ENCODE data around the gene STAG1. TPM values are rescaled to one million over a fixed set of nuclear protein-coding genes. Genes with fewer than 3 reads are reported as not detected.

STAG1 gene
- total and polyA plus RNA-seq, 2 experiments from 2014 or later = 9.0 to 21.9 TPM

GRCh38 chr3:136396916-136397315, 355.3 kb downstream of the STAG1 start (continued):
- TF ChIP-seq ZNF462 (CRISPR knock-in tag; IDR thresholded peaks at IDR 0.05) (no peak), EZH2 (IDR thresholded peaks at IDR 0.05; ENCODE audit: low read depth, unreplicated experiment) (no peak), POLR2AphosphoS5 (IDR thresholded peaks at IDR 0.05; ENCODE audit: low read depth) (no peak), ETS1 (IDR thresholded peaks at IDR 0.05) (no peak), EZH2phosphoT487 (IDR thresholded peaks at IDR 0.05; ENCODE audit: unreplicated experiment) (no peak), NANOG (IDR thresholded peaks at IDR 0.05; ENCODE audit: borderline replicate concordance) (no peak)

- no peaks in the 10 kb centered on the region for H3K36me3 Mint-ChIP-seq (ENCODE audit: low read depth)
- H3K27me3 ChIP-seq (ENCODE audit: insufficient read depth) = no peaks in the 10 kb centered on the region
- no peaks in the 10 kb centered on the region for H3K36me3 ChIP-seq (ENCODE audit: insufficient read depth)
- no peaks in the 10 kb centered on the region for H3K9me3 Mint-ChIP-seq
- H3K27ac ChIP-seq (ENCODE audit: low read depth) = no peak overlapping the region
- no peaks in the 10 kb centered on the region for H3K79me2 ChIP-seq (replicated peaks; ENCODE audit: insufficient read depth)
- H3K4me1 Mint-ChIP-seq = no peaks in the 10 kb centered on the region
- no peak overlapping the region for H3K4me3 ChIP-seq
- H3K27me3 Mint-ChIP-seq (ENCODE audit: insufficient read depth, low read depth, poor library complexity) = no peaks in the 10 kb centered on the region
- no peak for TF ChIP-seq REST (IDR thresholded peaks at IDR 0.05; ENCODE audit: unreplicated experiment)
- TF ChIP-seq ETS1 (IDR thresholded peaks at IDR 0.05) = no peak
- no peaks in the 10 kb centered on the region for H4K20me1 ChIP-seq (replicated peaks; ENCODE audit: insufficient read depth)
- H3K4me3 Mint-ChIP-seq = no peak overlapping the region
- DNase-seq (ENCODE audit: low spot score) (no peak), ATAC-seq (no peak)
- H3F3A ChIP-seq (replicated peaks; ENCODE audit: low read depth) = no peaks in the 10 kb centered on the region
- no peaks in the 10 kb centered on the region for H3K4me1 ChIP-seq (ENCODE audit: insufficient read depth)
- H2AFZ ChIP-seq = no peak overlapping the region
- no peaks in the 10 kb centered on the region for H3K9me2 ChIP-seq (ENCODE audit: insufficient read depth)
- no peak overlapping the region for H3K4me2 ChIP-seq
- no peak overlapping the region for H3K27ac Mint-ChIP-seq
These were observed 361.6 kb downstream of the STAG1 start for GRCh38 chr3:136390574-136390973.
